ENCODE measurements around the gene MACROH2A1.

MACROH2A1 gene

GRCh38 chr5:135442431-135443160, 43.6 kb upstream of the MACROH2A1 start:
- TF ChIP-seq EZH2phosphoT487 (IDR thresholded peaks at IDR 0.05; ENCODE audit: borderline replicate concordance, low read length) (no peak), CTCF (IDR thresholded peaks at IDR 0.05; ENCODE audit: low read depth, low read length, poor library complexity, severe bottlenecking) (no peak)
- H3K4me2 ChIP-seq (ENCODE audit: low read length), result no peak overlapping the region
- no peak overlapping the region for H3K4me3 ChIP-seq (ENCODE audit: low read length)
- H4K20me1 ChIP-seq (ENCODE audit: control insufficient read depth, insufficient read depth, low read depth, low read length), result no peaks in the 10 kb centered on the region
- no peaks in the 10 kb centered on the region for H3K79me2 ChIP-seq (ENCODE audit: control insufficient read depth, low read length)
- H3K27ac ChIP-seq (ENCODE audit: low read depth, low read length), result no peak overlapping the region
- no peaks in the 10 kb centered on the region for H3K36me3 ChIP-seq (ENCODE audit: control insufficient read depth, low read length)
- no peaks in the 10 kb centered on the region for H3F3A ChIP-seq (ENCODE audit: control insufficient read depth, insufficient read depth)
- peaks cover 4% of the 10 kb centered on the region for H3K4me1 ChIP-seq (ENCODE audit: control insufficient read depth, low read length)
- peaks cover 5% of the 10 kb centered on the region; the same call in 1 of the 2 replicates for H3K27me3 ChIP-seq (ENCODE audit: control insufficient read depth, low read length)
- no peaks in the 10 kb centered on the region for H3K9me2 ChIP-seq (replicated peaks; ENCODE audit: control insufficient read depth, low read length)
- H3K9me3 ChIP-seq (ENCODE audit: control insufficient read depth, insufficient read depth, low read length), result no peaks in the 10 kb centered on the region

- Histone ChIP-seq H3F3A (ENCODE audit: control insufficient read depth, insufficient read depth) (no peaks in the 10 kb centered on the region), H3K27ac (ENCODE audit: low read depth, low read length) (no peak overlapping the region), H3K27me3 (ENCODE audit: control insufficient read depth, low read length) (peaks cover 11% of the 10 kb centered on the region; the same call in 1 of the 2 replicates), H3K4me3 (ENCODE audit: low read length) (no peak overlapping the region), H4K20me1 (ENCODE audit: control insufficient read depth, insufficient read depth, low read depth, low read length) (no peaks in the 10 kb centered on the region), H3K4me1 (ENCODE audit: control insufficient read depth, low read length) (peaks cover 10% of the 10 kb centered on the region), H3K4me2 (ENCODE audit: low read length) (no peak overlapping the region), H3K79me2 (ENCODE audit: control insufficient read depth, low read length) (no peaks in the 10 kb centered on the region), H3K36me3 (ENCODE audit: control insufficient read depth, low read length) (no peaks in the 10 kb centered on the region), H3K9me2 (replicated peaks; ENCODE audit: control insufficient read depth, low read length) (no peaks in the 10 kb centered on the region), H3K9me3 (ENCODE audit: control insufficient read depth, insufficient read depth, low read length) (no peaks in the 10 kb centered on the region)
- TF ChIP-seq EZH2phosphoT487 (IDR thresholded peaks at IDR 0.05; ENCODE audit: borderline replicate concordance, low read length) (no peak), CTCF (IDR thresholded peaks at IDR 0.05; ENCODE audit: low read depth, low read length, poor library complexity, severe bottlenecking) (no peak)
Observed at GRCh38 chr5:135441919-135442318, 42.9 kb upstream of the MACROH2A1 start.

- H3K9me2 ChIP-seq (replicated peaks; ENCODE audit: control insufficient read depth, low read length), result no peaks in the 10 kb centered on the region
- H3K27ac ChIP-seq (ENCODE audit: low read depth, low read length), result no peak overlapping the region
- H4K20me1 ChIP-seq (ENCODE audit: control insufficient read depth, insufficient read depth, low read depth, low read length), result no peaks in the 10 kb centered on the region
Observed at GRCh38 chr5:135441350-135441831, 42.4 kb upstream of the MACROH2A1 start.

More at GRCh38 chr5:135441350-135441831, 42.4 kb upstream of the MACROH2A1 start:
- Histone ChIP-seq H3K4me1 (ENCODE audit: control insufficient read depth, low read length) (peaks cover 14% of the 10 kb centered on the region), H3K36me3 (ENCODE audit: control insufficient read depth, low read length) (no peaks in the 10 kb centered on the region), H3K9me3 (ENCODE audit: control insufficient read depth, insufficient read depth, low read length) (no peaks in the 10 kb centered on the region), H3F3A (ENCODE audit: control insufficient read depth, insufficient read depth) (no peaks in the 10 kb centered on the region), H3K79me2 (ENCODE audit: control insufficient read depth, low read length) (no peaks in the 10 kb centered on the region), H3K4me2 (ENCODE audit: low read length) (no peak overlapping the region), H3K27me3 (ENCODE audit: control insufficient read depth, low read length) (peaks cover 16% of the 10 kb centered on the region), H3K4me3 (ENCODE audit: low read length) (no peak overlapping the region)
- TF ChIP-seq CTCF (IDR thresholded peaks at IDR 0.05; ENCODE audit: low read depth, low read length, poor library complexity, severe bottlenecking) (no peak), EZH2phosphoT487 (IDR thresholded peaks at IDR 0.05; ENCODE audit: borderline replicate concordance, low read length) (no peak)
